SU-DHL-6 (cell line): ENCODE results near the gene CARD10.

ENCODE experiments used
- H2AFZ ChIP-seq: fragments of 200-600 bp; sonication (generic); 2 replicates; pipeline ENCODE4 v1.6.1; 2014; ENCODE audit warnings: low read depth, mild to moderate bottlenecking, moderate library complexity, mixed read lengths, antibody characterized with exemption, low read length; ENCODE audit not compliant: severe bottlenecking
- H3F3A ChIP-seq: fragments of 200-600 bp; shearing (Covaris generic); 2 replicates; pipeline ENCODE4 v1.6.0; 2016; ENCODE audit warnings: antibody characterized with exemption, mild to moderate bottlenecking; ENCODE audit not compliant: insufficient read depth
- H3K27ac ChIP-seq: fragments of 200-600 bp; sonication (generic); 2 replicates; pipeline ENCODE4 v1.5.1; 2016; ENCODE audit warnings: low read depth, mild to moderate bottlenecking, low read length, moderate library complexity, mixed read lengths
- H3K27me3 ChIP-seq: fragments of 200-600 bp; sonication (generic), shearing (Covaris generic); 2 replicates; pipeline ENCODE4 v1.6.0; 2014; ENCODE audit warnings: mild to moderate bottlenecking, low read length
- H3K36me3 ChIP-seq: fragments of 200-600 bp; sonication (generic); 2 replicates; pipeline ENCODE4 v1.6.1; 2014; ENCODE audit warnings: mild to moderate bottlenecking, low read length, mixed read lengths
- H3K4me2 ChIP-seq: fragments of 300-600, 200-600 bp; shearing (Covaris generic), sonication (generic); 2 replicates; pipeline ENCODE4 v1.6.0; 2014; ENCODE audit warnings: low read length, low read depth, mild to moderate bottlenecking; ENCODE audit not compliant: poor library complexity, severe bottlenecking
- H3K4me3 ChIP-seq: fragments of 200-600 bp; sonication (generic); 2 replicates; pipeline ENCODE4 v1.5.1; 2014; ENCODE audit warnings: antibody characterized with exemption, low read length, mild to moderate bottlenecking, mixed read lengths; ENCODE audit not compliant: insufficient read depth, poor library complexity, severe bottlenecking
- H3K79me2 ChIP-seq: fragments of 200-600 bp; sonication (generic); 2 replicates; pipeline ENCODE4 v1.6.1; 2014; ENCODE audit warnings: mild to moderate bottlenecking, low read length, moderate library complexity; ENCODE audit not compliant: insufficient read depth
- H3K9ac ChIP-seq: fragments of 200-600 bp; sonication (generic); 2 replicates; pipeline ENCODE4 v1.7.0; 2014; ENCODE audit warnings: mild to moderate bottlenecking, low read length
- H3K9me2 ChIP-seq: fragments of 200-600 bp; sonication (generic); replicated peaks from 2 replicates; pipeline ENCODE4 v1.6.1; 2014; ENCODE audit warnings: low read length; ENCODE audit not compliant: insufficient read depth
- H3K9me3 ChIP-seq: fragments of 200-600 bp; sonication (generic); 2 replicates; pipeline ENCODE4 v1.6.1; 2014; ENCODE audit warnings: low read length, mixed read lengths; ENCODE audit not compliant: insufficient read depth
- H4K20me1 ChIP-seq: fragments of 200-600 bp; sonication (generic); 2 replicates; pipeline ENCODE4 v1.6.1; 2014; ENCODE audit warnings: low read depth, mild to moderate bottlenecking, antibody characterized with exemption, low read length, moderate library complexity, mixed read lengths
- CTCF ChIP-seq: fragments of 200-600 bp; sonication (generic); IDR thresholded peaks from one replicate; pipeline ENCODE4 v1.5.1; 2017; ENCODE audit warnings: antibody characterized with exemption, mild to moderate bottlenecking, low read length, moderate library complexity; ENCODE audit not compliant: insufficient read depth, poor library complexity, severe bottlenecking
- EZH2phosphoT487 ChIP-seq: fragments of 200-600 bp; sonication (generic), shearing (Covaris generic); conservative IDR thresholded peaks from 2 replicates; pipeline ENCODE4 v1.6.1; 2018; ENCODE audit warnings: mild to moderate bottlenecking, antibody characterized with exemption, low read length, moderate library complexity, mixed read lengths

The CARD10 gene

DNA sequence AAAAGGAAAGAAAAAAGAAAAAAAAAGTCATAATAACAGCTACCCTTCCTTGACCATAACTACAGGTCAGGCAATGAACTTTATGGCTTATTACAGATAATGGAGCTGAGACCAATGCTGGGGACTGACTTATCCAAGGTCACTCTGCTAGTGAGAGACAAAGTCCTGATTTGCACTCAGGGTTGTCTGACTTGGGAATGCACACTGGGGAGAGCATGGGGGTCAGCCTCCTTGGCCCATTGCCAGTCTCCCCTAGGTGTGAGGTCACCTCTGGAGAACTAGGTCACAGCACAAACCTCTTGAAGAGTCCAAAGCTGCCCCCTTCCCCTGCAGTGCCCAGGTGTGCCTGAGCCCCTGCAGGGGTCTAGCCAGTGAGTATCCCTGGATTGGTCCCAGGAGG, 35.8 kb upstream of the CARD10 start:
- Histone ChIP-seq H3K79me2 (no peaks in the 10 kb centered on the region), H4K20me1 (no peaks in the 10 kb centered on the region), H3K36me3 (no peaks in the 10 kb centered on the region), H3F3A (no peaks in the 10 kb centered on the region), H3K9me2 (no peaks in the 10 kb centered on the region), H3K9ac (no peak overlapping the region), H3K4me2 (no peak overlapping the region), H3K27ac (no peak overlapping the region), H2AFZ (no peak overlapping the region), H3K27me3 (no peaks in the 10 kb centered on the region), H3K9me3 (no peaks in the 10 kb centered on the region), H3K4me3 (no peak overlapping the region)
- no peak for TF ChIP-seq EZH2phosphoT487
- no peak for TF ChIP-seq CTCF

GRCh38 chr22:37553725-37554124, 34.5 kb upstream of the CARD10 start:
- no peaks in the 10 kb centered on the region for H3F3A ChIP-seq
- no peaks in the 10 kb centered on the region for H4K20me1 ChIP-seq
- no peak overlapping the region for H3K9ac ChIP-seq
- H3K9me2 ChIP-seq: no peaks in the 10 kb centered on the region
- no peaks in the 10 kb centered on the region for H3K79me2 ChIP-seq
- TF ChIP-seq CTCF (no peak), EZH2phosphoT487 (no peak)
- H3K9me3 ChIP-seq: no peaks in the 10 kb centered on the region
- H3K27me3 ChIP-seq: no peaks in the 10 kb centered on the region
- no peak overlapping the region for H3K27ac ChIP-seq
- H3K4me2 ChIP-seq: no peak overlapping the region
- no peaks in the 10 kb centered on the region for H3K36me3 ChIP-seq
- no peak overlapping the region for H3K4me3 ChIP-seq
- no peak overlapping the region for H2AFZ ChIP-seq

- no peak overlapping the region for H3K4me3 ChIP-seq
- no peak overlapping the region for H3K9ac ChIP-seq
- H3F3A ChIP-seq: no peaks in the 10 kb centered on the region
- TF ChIP-seq CTCF: no peak
- TF ChIP-seq EZH2phosphoT487: no peak
- no peaks in the 10 kb centered on the region for H3K27me3 ChIP-seq
- no peaks in the 10 kb centered on the region for H3K79me2 ChIP-seq
- H3K27ac ChIP-seq: no peak overlapping the region
- H3K9me3 ChIP-seq: no peaks in the 10 kb centered on the region
- H2AFZ ChIP-seq: no peak overlapping the region
- no peaks in the 10 kb centered on the region for H3K36me3 ChIP-seq
- no peaks in the 10 kb centered on the region for H3K9me2 ChIP-seq
- no peak overlapping the region for H3K4me2 ChIP-seq
- no peaks in the 10 kb centered on the region for H4K20me1 ChIP-seq
These were observed 33.4 kb upstream of the CARD10 start for GRCh38 chr22:37552524-37553163.
